HepG2 (cell line): ENCODE measurements around the gene CD7.

Experiments
- CREB1 ChIP-seq, 2 experiments: fragments of 450-650 bp in 1 of 2; IDR thresholded peaks; 2 replicates each; pipeline ENCODE4 v1.6.1; 2016 to 2017; ENCODE audit warnings: control low read depth in 1 of 2, mild to moderate bottlenecking in 1 of 2, missing compliant biosample characterization in 1 of 2, missing genetic modification characterization in 1 of 2
- CTCF ChIP-seq: sonication (generic); formaldehyde crosslinking; IDR thresholded peaks from 2 replicates; pipeline ENCODE4 v1.5.0; 2020; ENCODE audit warnings: mild to moderate bottlenecking, missing genetic modification reagents, moderate library complexity
- FOXM1 ChIP-seq: sonication (generic); formaldehyde crosslinking; IDR thresholded peaks from 2 replicates; pipeline ENCODE4 v1.5.0; 2020; ENCODE audit warnings: missing genetic modification reagents
- GABPA ChIP-seq, 2 experiments: IDR thresholded peaks; 2 replicates each; pipeline ENCODE4 v1.6.1; 2011 to 2016; ENCODE audit warnings: low read depth in 2 of 2, low read length in 1 of 2, missing biosample characterization in 1 of 2, missing genetic modification characterization in 1 of 2
- GRHL1 ChIP-seq: sonication (generic); formaldehyde crosslinking; conservative IDR thresholded peaks from 2 replicates; pipeline ENCODE4 v1.8.0; 2022; ENCODE audit warnings: missing genetic modification reagents
- KDM5B ChIP-seq: sonication (generic); formaldehyde crosslinking; IDR thresholded peaks from 2 replicates; pipeline ENCODE4 v1.4.0; 2020; ENCODE audit warnings: missing genetic modification reagents, mild to moderate bottlenecking, borderline replicate concordance
- SP1 ChIP-seq, 2 experiments: fragments of 450-650 bp in 1 of 2; sonication (generic) in 1 of 2; formaldehyde crosslinking in 1 of 2; IDR thresholded peaks; 2 replicates each; pipeline versions ENCODE4 v1.4.0 to v1.6.1; 2016 to 2020; ENCODE audit warnings: missing genetic modification reagents in 1 of 2
- USF2 ChIP-seq, 2 experiments: sonication (generic) in 1 of 2; formaldehyde crosslinking in 1 of 2; IDR thresholded peaks; 2 replicates each; pipeline versions ENCODE4 v1.5.1 to v1.6.1; 2011 to 2020; ENCODE audit warnings: borderline replicate concordance in 1 of 2, low read depth in 1 of 2, low read length in 1 of 2, mild to moderate bottlenecking in 1 of 2, missing genetic modification reagents in 1 of 2, moderate library complexity in 1 of 2
- ZBTB33 ChIP-seq: sonication (generic); formaldehyde crosslinking; IDR thresholded peaks from 2 replicates; pipeline ENCODE4 v1.4.0; 2020; ENCODE audit warnings: missing genetic modification reagents
- ZNF24 ChIP-seq: fragments of 450-650 bp; IDR thresholded peaks from 2 replicates; pipeline ENCODE4 v1.6.1; 2017; ENCODE audit warnings: antibody characterized with exemption, mild to moderate bottlenecking
- ZNF276 ChIP-seq: sonication (generic); formaldehyde crosslinking; IDR thresholded peaks from 2 replicates; pipeline ENCODE4 v1.4.0; 2020; ENCODE audit warnings: mild to moderate bottlenecking, low read depth, missing genetic modification reagents

- TF ChIP-seq ZNF24 = no peak
- TF ChIP-seq ZBTB33 (CRISPR knock-in tag) = no peak
- no peak for TF ChIP-seq GRHL1 (CRISPR knock-in tag)
- peak; percentile 3; the same call in 1 of the 2 replicates for TF ChIP-seq KDM5B (CRISPR knock-in tag)
- TF ChIP-seq CTCF (CRISPR knock-in tag) = no peak
- TF ChIP-seq GABPA (IDR thresholded peaks at IDR 0.05; ENCODE audit: low read depth, low read length) = no peak
- no peak for TF ChIP-seq GABPA (CRISPR knock-in tag; IDR thresholded peaks at IDR 0.05; ENCODE audit: low read depth)
- no peak for TF ChIP-seq USF2 (IDR thresholded peaks at IDR 0.05; ENCODE audit: low read depth, low read length)
- no peak for TF ChIP-seq USF2 (CRISPR knock-in tag; IDR thresholded peaks at IDR 0.05; ENCODE audit: borderline replicate concordance)
- no peak for TF ChIP-seq CREB1 (IDR thresholded peaks at IDR 0.05)
- TF ChIP-seq CREB1 (CRISPR knock-in tag; IDR thresholded peaks at IDR 0.05) = no peak
- TF ChIP-seq SP1 (IDR thresholded peaks at IDR 0.05) = no peak
- TF ChIP-seq SP1 (CRISPR knock-in tag; IDR thresholded peaks at IDR 0.05) = no peak
- no peak for TF ChIP-seq FOXM1 (CRISPR knock-in tag)
- TF ChIP-seq ZNF276 (CRISPR knock-in tag) = no peak
Measured at GRCh38 chr17:82357394-82357793, 40.0 kb upstream of the CD7 start.
